Measurements from ENCODE around the gene IP6K1. TPM values are rescaled to one million over a fixed set of nuclear protein-coding genes. Genes with fewer than 3 reads are reported as not detected.

The IP6K1 gene
- total RNA-seq, 3 donors from 2014 or later = 24.8 to 45.9 (median 45.8) TPM

GRCh38 chr3:49759226-49759625 lies 27.1 kb downstream of the IP6K1 start:
- no peaks in the 10 kb centered on the region for H3K36me3 ChIP-seq
- no peak overlapping the region for H3K4me3 ChIP-seq
- no peak overlapping the region for H3K27ac ChIP-seq
- H3K4me1 ChIP-seq = no peaks in the 10 kb centered on the region
- intact Hi-C loops (cut with DNase I; ENCODE audit: low total_unique reads) = no loop called here
- H3K9me3 ChIP-seq = no peaks in the 10 kb centered on the region
- H3K27me3 ChIP-seq = no peaks in the 10 kb centered on the region
- DNase-seq (ENCODE audit: low spot score in 2 of 2) = no peak
- TF ChIP-seq, protein P1, sequence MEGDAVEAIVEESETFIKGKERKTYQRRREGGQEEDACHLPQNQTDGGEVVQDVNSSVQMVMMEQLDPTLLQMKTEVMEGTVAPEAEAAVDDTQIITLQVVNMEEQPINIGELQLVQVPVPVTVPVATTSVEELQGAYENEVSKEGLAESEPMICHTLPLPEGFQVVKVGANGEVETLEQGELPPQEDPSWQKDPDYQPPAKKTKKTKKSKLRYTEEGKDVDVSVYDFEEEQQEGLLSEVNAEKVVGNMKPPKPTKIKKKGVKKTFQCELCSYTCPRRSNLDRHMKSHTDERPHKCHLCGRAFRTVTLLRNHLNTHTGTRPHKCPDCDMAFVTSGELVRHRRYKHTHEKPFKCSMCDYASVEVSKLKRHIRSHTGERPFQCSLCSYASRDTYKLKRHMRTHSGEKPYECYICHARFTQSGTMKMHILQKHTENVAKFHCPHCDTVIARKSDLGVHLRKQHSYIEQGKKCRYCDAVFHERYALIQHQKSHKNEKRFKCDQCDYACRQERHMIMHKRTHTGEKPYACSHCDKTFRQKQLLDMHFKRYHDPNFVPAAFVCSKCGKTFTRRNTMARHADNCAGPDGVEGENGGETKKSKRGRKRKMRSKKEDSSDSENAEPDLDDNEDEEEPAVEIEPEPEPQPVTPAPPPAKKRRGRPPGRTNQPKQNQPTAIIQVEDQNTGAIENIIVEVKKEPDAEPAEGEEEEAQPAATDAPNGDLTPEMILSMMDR (IDR thresholded peaks at IDR 0.05) = no peak
- TF ChIP-seq POLR2AphosphoS5 (IDR thresholded peaks at IDR 0.05) = no peak
- TF ChIP-seq POLR2A (IDR thresholded peaks at IDR 0.05) = no peak

DNA sequence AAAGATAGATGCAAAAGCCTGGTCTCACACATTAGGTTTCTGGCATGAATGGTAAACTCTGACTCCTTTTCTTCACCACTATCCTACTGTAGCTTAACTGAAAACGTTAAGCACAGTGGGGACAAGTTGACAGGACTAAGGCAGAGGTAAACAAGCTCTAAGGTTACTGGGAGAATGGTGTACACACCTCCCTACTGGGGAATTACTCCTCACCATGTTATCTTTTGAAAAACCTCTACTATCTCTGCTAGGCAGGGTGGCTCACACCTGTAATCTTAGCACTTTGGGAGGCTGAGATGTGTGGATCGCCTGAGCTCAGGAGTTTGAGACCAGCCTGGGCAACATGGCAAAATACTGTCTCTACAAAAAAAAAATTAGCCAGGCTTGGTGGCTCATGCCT lies 29.1 kb downstream of the IP6K1 start:
- Histone ChIP-seq H3K27me3 (no peaks in the 10 kb centered on the region), H3K27ac (no peak overlapping the region)

GRCh38 chr3:49756036-49756435 lies 30.3 kb downstream of the IP6K1 start:
- Histone ChIP-seq H3K9me3 (no peaks in the 10 kb centered on the region), H3K36me3 (no peaks in the 10 kb centered on the region), H3K27me3 (no peaks in the 10 kb centered on the region), H3K4me1 (no peaks in the 10 kb centered on the region), H3K27ac (no peak overlapping the region), H3K4me3 (no peak overlapping the region)
- intact Hi-C loops (cut with DNase I; ENCODE audit: low total_unique reads) = no loop called here
- DNase-seq (ENCODE audit: low spot score in 2 of 2) = no peak
- TF ChIP-seq POLR2AphosphoS5 (IDR thresholded peaks at IDR 0.05) (no peak), POLR2A (IDR thresholded peaks at IDR 0.05) (no peak)
- TF ChIP-seq, protein P1 (IDR thresholded peaks at IDR 0.05) = no peak

More for the DNA sequence above, 29.1 kb downstream of the IP6K1 start:
- Histone ChIP-seq H3K9me3 (no peaks in the 10 kb centered on the region), H3K4me1 (no peaks in the 10 kb centered on the region), H3K36me3 (no peaks in the 10 kb centered on the region), H3K4me3 (no peak overlapping the region)
- intact Hi-C loops (cut with DNase I; ENCODE audit: low total_unique reads) = no loop called here
- TF ChIP-seq POLR2AphosphoS5 (IDR thresholded peaks at IDR 0.05) = no peak
- TF ChIP-seq, protein P1 (IDR thresholded peaks at IDR 0.05) = no peak
- no peak for TF ChIP-seq POLR2A (IDR thresholded peaks at IDR 0.05)
- no peak for DNase-seq (ENCODE audit: low spot score in 2 of 2)

- no peak for DNase-seq (ENCODE audit: low spot score in 2 of 2)
Observed at GRCh38 chr3:49754536-49754935, 31.8 kb downstream of the IP6K1 start.

DNA sequence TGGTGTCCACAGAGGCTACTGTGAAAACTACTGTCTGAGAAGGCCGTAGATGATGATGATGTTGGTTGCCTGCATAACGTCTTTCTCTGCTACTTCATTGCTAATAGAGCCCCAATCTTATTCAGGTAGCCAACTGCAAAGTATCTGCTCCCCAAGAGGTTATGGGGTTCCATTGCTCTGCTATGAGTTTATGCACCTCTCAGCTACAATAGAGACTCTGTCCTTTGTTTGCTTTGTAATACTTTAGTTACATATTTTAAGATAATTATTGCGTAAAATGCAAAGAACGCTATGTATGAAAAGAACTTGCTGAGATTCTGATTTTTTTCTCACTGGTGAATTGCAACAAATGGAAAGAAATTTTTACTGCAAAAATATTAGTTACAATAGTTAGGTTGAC lies 34.8 kb downstream of the IP6K1 start:
- DNase-seq (ENCODE audit: low spot score in 2 of 2) = no peak
- TF ChIP-seq, protein P1 (IDR thresholded peaks at IDR 0.05) = no peak
- no peak for TF ChIP-seq POLR2A (IDR thresholded peaks at IDR 0.05)
- no peak for TF ChIP-seq POLR2AphosphoS5 (IDR thresholded peaks at IDR 0.05)
- H3K4me1 ChIP-seq = no peaks in the 10 kb centered on the region
- H3K27me3 ChIP-seq = no peaks in the 10 kb centered on the region
- H3K4me3 ChIP-seq = no peak overlapping the region
- H3K9me3 ChIP-seq = no peaks in the 10 kb centered on the region
- intact Hi-C loops (cut with DNase I; ENCODE audit: low total_unique reads) = no loop called here
- H3K36me3 ChIP-seq = no peaks in the 10 kb centered on the region
- no peak overlapping the region for H3K27ac ChIP-seq

More at GRCh38 chr3:49754536-49754935, 31.8 kb downstream of the IP6K1 start:
- Histone ChIP-seq H3K4me3 (no peak overlapping the region), H3K9me3 (no peaks in the 10 kb centered on the region), H3K27me3 (no peaks in the 10 kb centered on the region), H3K4me1 (no peaks in the 10 kb centered on the region), H3K27ac (no peak overlapping the region), H3K36me3 (no peaks in the 10 kb centered on the region)
- intact Hi-C loops (cut with DNase I; ENCODE audit: low total_unique reads) = loop anchor here (1.0 kb wide), 1 partner anchor 19 kb away; no protein-coding TSS in a partner anchor
- TF ChIP-seq POLR2A (IDR thresholded peaks at IDR 0.05) = no peak
- TF ChIP-seq, protein P1 (IDR thresholded peaks at IDR 0.05) = no peak
- TF ChIP-seq POLR2AphosphoS5 (IDR thresholded peaks at IDR 0.05) = no peak

All from breast epithelium (tissue), 4 donors.